Astrocyte (in vitro differentiated cells and primary cell): ENCODE data around the gene WDR7. TPM values are rescaled to one million over a fixed set of nuclear protein-coding genes. Genes with fewer than 3 reads are reported as not detected.

ENCODE experiments used
- DNase-seq: peaks from one replicate; pipeline ENCODE4 v3.0.0-alpha.2; 2010; ENCODE audit warnings: low read depth
- FAIRE-seq: peaks from 2 replicates; lab custom pipeline; 2011; peaks lifted over from hg19 to GRCh38; lab: Jason Lieb, UNC
- H2AFZ ChIP-seq: 2 replicates; pipeline ENCODE4 v1.6.0; 2012; ENCODE audit warnings: low read depth, low read length, inconsistent platforms
- H3K27ac ChIP-seq: 2 replicates; pipeline ENCODE4 v1.5.1; 2011; ENCODE audit warnings: low read depth, low read length, inconsistent platforms
- H3K27me3 ChIP-seq: 2 replicates; pipeline ENCODE4 v1.6.0; 2011; ENCODE audit warnings: low read length, inconsistent platforms; ENCODE audit not compliant: insufficient read depth
- H3K36me3 ChIP-seq: 2 replicates; pipeline ENCODE4 v1.5.1; 2011; ENCODE audit warnings: low read length, inconsistent platforms; ENCODE audit not compliant: insufficient read depth
- H3K4me1 ChIP-seq: 2 replicates; pipeline ENCODE4 v1.5.1; 2011; ENCODE audit warnings: low read length, inconsistent platforms; ENCODE audit not compliant: insufficient read depth
- H3K4me2 ChIP-seq: 2 replicates; pipeline ENCODE4 v1.6.0; 2012; ENCODE audit warnings: low read length, inconsistent platforms
- H3K4me3 ChIP-seq: 2 replicates; pipeline ENCODE4 v1.5.1; 2011; ENCODE audit warnings: low read depth, mild to moderate bottlenecking, low read length, inconsistent platforms; ENCODE audit not compliant: insufficient read depth
- H3K79me2 ChIP-seq: 2 replicates; pipeline ENCODE4 v1.6.0; 2012; ENCODE audit warnings: mild to moderate bottlenecking, low read length, inconsistent platforms; ENCODE audit not compliant: insufficient read depth
- H3K9ac ChIP-seq: 2 replicates; pipeline ENCODE4 v1.6.0; 2012; ENCODE audit warnings: mild to moderate bottlenecking, low read length, inconsistent platforms
- H3K9me3 ChIP-seq: 2 replicates; pipeline ENCODE4 v1.5.1; 2012; ENCODE audit warnings: low read depth, mild to moderate bottlenecking, low read length, inconsistent platforms; ENCODE audit not compliant: insufficient read depth
- H4K20me1 ChIP-seq: 2 replicates; pipeline ENCODE4 v1.6.0; 2012; ENCODE audit warnings: low read length, inconsistent platforms; ENCODE audit not compliant: insufficient read depth
- H3K27ac Mint-ChIP-seq: one replicate; pipeline ENCODE4 v1.8.0; 2021; ENCODE audit warnings: mild to moderate bottlenecking, mixed read lengths; ENCODE audit not compliant: unreplicated experiment
- H3K27me3 Mint-ChIP-seq: one replicate; pipeline ENCODE4 v1.8.0; 2021; ENCODE audit warnings: low read depth, mixed read lengths; ENCODE audit not compliant: unreplicated experiment
- H3K36me3 Mint-ChIP-seq: one replicate; pipeline ENCODE4 v1.8.0; 2021; ENCODE audit warnings: low read depth, mixed read lengths; ENCODE audit not compliant: unreplicated experiment
- H3K4me1 Mint-ChIP-seq: one replicate; pipeline ENCODE4 v1.8.0; 2021; ENCODE audit warnings: low read depth, mixed read lengths; ENCODE audit not compliant: unreplicated experiment
- H3K4me3 Mint-ChIP-seq: one replicate; pipeline ENCODE4 v1.8.0; 2021; ENCODE audit warnings: mild to moderate bottlenecking, moderate library complexity, mixed read lengths; ENCODE audit not compliant: unreplicated experiment
- H3K9me3 Mint-ChIP-seq: one replicate; pipeline ENCODE4 v1.8.0; 2021; ENCODE audit warnings: mild to moderate bottlenecking, mixed read lengths; ENCODE audit not compliant: unreplicated experiment
- CTCF ChIP-seq: IDR thresholded peaks from 2 replicates; pipeline ENCODE4 v1.5.1; 2011; ENCODE audit warnings: low read depth, mild to moderate bottlenecking, inconsistent platforms, low read length, moderate library complexity; ENCODE audit not compliant: insufficient read depth
- EZH2 ChIP-seq: IDR thresholded peaks from 2 replicates; pipeline ENCODE4 v1.6.1; 2012; ENCODE audit warnings: mild to moderate bottlenecking, low read length, inconsistent platforms; ENCODE audit not compliant: insufficient read depth
- total RNA-seq: library from RNA; stranded (reverse); gene quantifications from 2 replicates; pipeline ENCODE4 v1.2.1, GENCODE V29; 2021

Gene WDR7
- total RNA-seq, 1 donor from 2014 or later = 16.9 TPM

DNA sequence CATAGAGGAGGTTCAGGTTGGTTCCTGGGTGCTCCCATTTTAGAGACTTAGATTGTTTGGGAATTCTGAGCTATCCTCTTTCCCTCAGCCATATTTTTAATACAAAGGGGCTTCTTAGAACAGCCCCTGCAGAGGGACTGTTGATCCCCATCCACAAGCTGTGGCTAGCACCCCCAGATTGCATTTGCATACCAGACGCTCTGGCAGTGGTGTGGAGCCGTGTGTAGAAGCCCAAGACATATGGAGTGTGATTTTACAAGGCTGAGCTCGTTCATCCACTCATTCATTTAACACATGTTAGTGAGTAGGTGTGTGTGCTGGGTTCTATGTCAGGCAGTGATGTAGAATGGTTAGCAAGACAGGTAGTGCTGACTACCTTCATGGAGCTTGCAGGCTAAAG, 329.0 kb downstream of the WDR7 start:
- no peaks in the 10 kb centered on the region for H3K79me2 ChIP-seq
- no peak for FAIRE-seq
- TF ChIP-seq CTCF (no peak), EZH2 (no peak)

DNA sequence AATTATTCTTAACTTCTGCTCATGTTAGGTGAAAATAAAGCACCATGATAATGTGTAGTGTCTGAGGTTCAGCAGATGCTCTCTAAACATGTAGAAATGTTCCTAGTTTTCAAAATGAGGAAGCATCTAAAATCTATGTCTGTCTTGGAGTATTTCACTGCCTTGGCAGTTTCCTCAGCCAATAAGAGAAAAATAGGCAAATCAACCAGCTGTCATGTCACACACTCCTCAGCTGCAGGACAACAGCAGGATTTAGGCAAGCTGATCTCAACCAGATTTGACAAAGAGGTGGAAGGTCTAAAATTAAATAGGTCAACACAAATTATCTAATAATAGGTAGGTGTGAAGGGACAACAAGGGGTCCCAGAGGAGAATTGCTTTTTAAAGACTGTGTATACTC, 331.6 kb downstream of the WDR7 start:
- H3K4me2 ChIP-seq = no peak overlapping the region
- peaks cover 2% of the 10 kb centered on the region for H3K4me1 Mint-ChIP-seq
- H4K20me1 ChIP-seq = no peaks in the 10 kb centered on the region
- H3K4me1 ChIP-seq = no peaks in the 10 kb centered on the region
- H3K27me3 Mint-ChIP-seq = no peaks in the 10 kb centered on the region
- H3K27ac Mint-ChIP-seq = no peak overlapping the region
- no peak overlapping the region for H3K9ac ChIP-seq
- H2AFZ ChIP-seq = no peak overlapping the region
- H3K4me3 ChIP-seq = no peak overlapping the region
- no peak for DNase-seq
- no peaks in the 10 kb centered on the region for H3K27me3 ChIP-seq
- H3K79me2 ChIP-seq = no peaks in the 10 kb centered on the region
- H3K4me3 Mint-ChIP-seq = no peak overlapping the region
- no peaks in the 10 kb centered on the region for H3K9me3 ChIP-seq
- FAIRE-seq = no peak
- no peaks in the 10 kb centered on the region for H3K36me3 Mint-ChIP-seq
- no peak for TF ChIP-seq EZH2
- TF ChIP-seq CTCF = no peak
- peaks cover 3% of the 10 kb centered on the region for H3K9me3 Mint-ChIP-seq
- no peaks in the 10 kb centered on the region for H3K36me3 ChIP-seq
- no peak overlapping the region for H3K27ac ChIP-seq

More for the DNA sequence above, 329.0 kb downstream of the WDR7 start:
- no peak overlapping the region for H3K27ac ChIP-seq
- H3K4me1 Mint-ChIP-seq = no peaks in the 10 kb centered on the region
- no peaks in the 10 kb centered on the region for H4K20me1 ChIP-seq
- H3K27me3 ChIP-seq = no peaks in the 10 kb centered on the region
- H3K36me3 Mint-ChIP-seq = no peaks in the 10 kb centered on the region
- H3K9me3 ChIP-seq = no peaks in the 10 kb centered on the region
- no peak overlapping the region for H3K9ac ChIP-seq
- no peak overlapping the region for H2AFZ ChIP-seq
- no peak overlapping the region for H3K4me3 ChIP-seq
- no peaks in the 10 kb centered on the region for H3K27me3 Mint-ChIP-seq
- H3K4me1 ChIP-seq = no peaks in the 10 kb centered on the region
- H3K4me2 ChIP-seq = no peak overlapping the region
- H3K9me3 Mint-ChIP-seq = peaks cover 3% of the 10 kb centered on the region
- H3K36me3 ChIP-seq = no peaks in the 10 kb centered on the region
- no peak overlapping the region for H3K4me3 Mint-ChIP-seq
- no peak overlapping the region for H3K27ac Mint-ChIP-seq
- DNase-seq = no peak

DNA sequence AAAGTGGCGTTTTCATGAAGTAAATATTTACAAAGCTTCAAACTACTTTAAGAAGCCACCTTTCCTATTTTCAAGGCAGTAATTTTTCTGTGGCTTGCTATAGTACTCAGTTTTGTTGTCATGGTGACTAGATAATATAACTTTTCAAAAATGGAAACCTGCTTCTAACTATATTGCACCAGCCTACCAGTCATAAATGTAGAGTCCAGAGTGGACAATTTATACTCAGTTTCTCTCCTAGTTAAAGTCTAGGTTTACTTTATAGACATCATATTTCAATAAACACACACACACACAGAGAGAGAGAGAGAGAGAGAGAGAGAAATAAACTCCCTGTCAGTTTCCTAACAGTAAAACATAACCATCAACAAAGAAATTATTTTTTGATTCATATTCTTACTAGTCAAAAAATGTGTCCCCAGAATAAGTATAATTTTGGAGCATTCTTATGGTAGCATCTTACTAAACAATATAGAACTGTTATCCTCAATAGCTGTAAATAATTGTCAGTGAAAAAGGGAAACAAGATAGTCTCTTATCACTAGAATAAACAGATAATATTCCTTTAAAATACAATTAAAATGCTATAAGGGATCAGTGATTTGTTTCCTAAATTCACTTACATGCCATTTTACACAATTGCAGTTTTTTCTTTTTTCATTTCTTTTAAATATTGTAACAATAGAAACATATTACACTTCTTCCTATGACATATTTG, 332.3 kb downstream of the WDR7 start:
- H3K4me3 ChIP-seq = no peak overlapping the region
- peaks cover 3% of the 10 kb centered on the region for H3K9me3 Mint-ChIP-seq
- H4K20me1 ChIP-seq = no peaks in the 10 kb centered on the region
- no peak overlapping the region for H3K9ac ChIP-seq
- no peak overlapping the region for H3K27ac Mint-ChIP-seq
- H3K4me2 ChIP-seq = no peak overlapping the region
- TF ChIP-seq CTCF = no peak
- TF ChIP-seq EZH2 = no peak
- no peaks in the 10 kb centered on the region for H3K27me3 Mint-ChIP-seq
- H3K36me3 ChIP-seq = no peaks in the 10 kb centered on the region
- no peak overlapping the region for H2AFZ ChIP-seq
- peaks cover 2% of the 10 kb centered on the region for H3K4me1 Mint-ChIP-seq
- no peaks in the 10 kb centered on the region for H3K9me3 ChIP-seq
- no peak overlapping the region for H3K4me3 Mint-ChIP-seq
- H3K4me1 ChIP-seq = no peaks in the 10 kb centered on the region
- DNase-seq (no peak), FAIRE-seq (no peak)
- no peaks in the 10 kb centered on the region for H3K36me3 Mint-ChIP-seq
- no peak overlapping the region for H3K27ac ChIP-seq
- H3K27me3 ChIP-seq = no peaks in the 10 kb centered on the region
- H3K79me2 ChIP-seq = no peaks in the 10 kb centered on the region
